HepG2 (cell line): ENCODE data around the gene DMPK. TPM values are rescaled to one million over a fixed set of nuclear protein-coding genes. Genes with fewer than 3 reads are reported as not detected.

Source experiments
- ATRX ChIP-seq: sonication (generic); formaldehyde crosslinking; IDR thresholded peaks from 2 replicates; pipeline ENCODE4 v1.4.0; 2020; ENCODE audit warnings: missing genetic modification reagents, borderline replicate concordance
- DZIP1 ChIP-seq: sonication (generic); formaldehyde crosslinking; IDR thresholded peaks from 2 replicates; pipeline ENCODE4 v1.5.0; 2020; ENCODE audit warnings: mild to moderate bottlenecking, missing genetic modification reagents
- FOXP4 ChIP-seq: sonication (generic); formaldehyde crosslinking; IDR thresholded peaks from 2 replicates; pipeline ENCODE4 v1.4.0; 2020; ENCODE audit warnings: missing genetic modification reagents
- HNRNPUL1 ChIP-seq: fragments of 200-400 bp; formaldehyde crosslinking; IDR thresholded peaks from 2 replicates; pipeline ENCODE4 v1.6.1; 2017; ENCODE audit warnings: low read depth, mild to moderate bottlenecking, low read length, moderate library complexity
- HOXA3 ChIP-seq: sonication (generic); formaldehyde crosslinking; IDR thresholded peaks from 2 replicates; pipeline ENCODE4 v1.5.0; 2020; ENCODE audit warnings: missing genetic modification reagents
- HOXA9 ChIP-seq: sonication (generic); formaldehyde crosslinking; IDR thresholded peaks from 2 replicates; pipeline ENCODE4 v1.8.1; 2022; ENCODE audit warnings: missing genetic modification reagents, mild to moderate bottlenecking, moderate library complexity, borderline replicate concordance
- IKZF1 ChIP-seq: fragments of 450-650 bp; IDR thresholded peaks from 2 replicates; pipeline ENCODE4 v1.7.1; 2016
- JUNB ChIP-seq: sonication (generic); formaldehyde crosslinking; IDR thresholded peaks from 2 replicates; pipeline ENCODE4 v1.8.0; 2022; ENCODE audit warnings: missing genetic modification reagents, mild to moderate bottlenecking, borderline replicate concordance
- MYPOP ChIP-seq: sonication (generic); formaldehyde crosslinking; IDR thresholded peaks from 2 replicates; pipeline ENCODE4 v1.8.1; 2023; ENCODE audit warnings: mild to moderate bottlenecking, moderate library complexity, missing genetic modification reagents
- RERE ChIP-seq: IDR thresholded peaks from 2 replicates; pipeline ENCODE4 v1.6.1; 2016; ENCODE audit warnings: low read depth, missing genetic modification reagents, missing compliant biosample characterization
- ZFP62 ChIP-seq: sonication (generic); formaldehyde crosslinking; IDR thresholded peaks from 2 replicates; pipeline ENCODE4 v1.4.0; 2020; ENCODE audit warnings: missing genetic modification reagents
- ZNF230 ChIP-seq: sonication (generic); formaldehyde crosslinking; IDR thresholded peaks from 2 replicates; pipeline ENCODE4 v1.4.0; 2020; ENCODE audit warnings: mild to moderate bottlenecking, missing genetic modification reagents
- ZNF251 ChIP-seq: sonication (generic); formaldehyde crosslinking; IDR thresholded peaks from 2 replicates; pipeline ENCODE4 v1.9.0; 2021; ENCODE audit warnings: mild to moderate bottlenecking, missing genetic modification reagents
- ZNF256 ChIP-seq: sonication (generic); formaldehyde crosslinking; conservative IDR thresholded peaks from 2 replicates; pipeline ENCODE4 v1.4.0; 2020; ENCODE audit warnings: missing genetic modification reagents
- ZNF33B ChIP-seq: sonication (generic); formaldehyde crosslinking; IDR thresholded peaks from 2 replicates; pipeline ENCODE4 v1.5.1; 2020; ENCODE audit warnings: mild to moderate bottlenecking, missing genetic modification reagents
- ZNF501 ChIP-seq: sonication (generic); formaldehyde crosslinking; IDR thresholded peaks from 2 replicates; pipeline ENCODE4 v1.5.1; 2020; ENCODE audit warnings: mild to moderate bottlenecking, moderate library complexity, missing genetic modification reagents
- ZNF724P ChIP-seq: sonication (generic); formaldehyde crosslinking; IDR thresholded peaks from 2 replicates; pipeline ENCODE4 v1.8.0; 2022; ENCODE audit warnings: missing genetic modification reagents, borderline replicate concordance
- ZNF777 ChIP-seq: sonication (generic); formaldehyde crosslinking; IDR thresholded peaks from 2 replicates; pipeline ENCODE4 v1.4.0; 2020; ENCODE audit warnings: missing genetic modification reagents
- polyA plus RNA-seq, 8 experiments: library from polyadenylated mRNA; depleted of rRNA in 3 of 8; stranded (reverse) in 7 of 8; unstranded in 1 of 8; fragments of >200 nt; fragmentation: Illumina TruSeq in 4 of 8; extraction: Trizol in 4 of 8; gene quantifications; 2 replicates each; pipeline versions ENCODE4 v1.2.1 to v1.2.3, GENCODE V29; 2011 to 2016; ENCODE audit warnings: low read depth in 4 of 8, missing spikeins in 1 of 8, mixed read lengths in 1 of 8; ENCODE audit not compliant: insufficient read depth in 1 of 8
- total RNA-seq, 5 experiments: library from RNA; depleted of rRNA; stranded (reverse); fragments of >200 nt; fragmentation: Illumina TruSeq; extraction: Trizol; gene quantifications; 2 replicates each; pipeline ENCODE4 v1.2.3, GENCODE V29; 2016; ENCODE audit warnings: low read depth in 1 of 5

DMPK gene
- total and polyA plus RNA-seq, 2 of the 13 experiments (the other 11 are each of a cell fraction or from before 2014, with no cell fraction given) = 5.3 to 8.8 TPM

- TF ChIP-seq RERE (CRISPR knock-in tag) (0 out of 2 replicates have a peak, but pooled peaks have one; percentile 3), FOXP4 (CRISPR knock-in tag) (no peak; the same call in 1 of the 2 replicates), ZNF724P (CRISPR knock-in tag) (no peak), MYPOP (CRISPR knock-in tag) (no peak; the same call in 1 of the 2 replicates), HOXA9 (CRISPR knock-in tag) (0 out of 2 replicates have a peak, but pooled peaks have one; percentile 56), ZNF777 (no peak), ZNF251 (CRISPR knock-in tag) (no peak), DZIP1 (no peak), HOXA3 (CRISPR knock-in tag) (no peak; the same call in 1 of the 2 replicates), ZNF230 (CRISPR knock-in tag) (no peak), JUNB (no peak), ZNF256 (CRISPR knock-in tag) (peak; percentile 29), ZNF33B (CRISPR knock-in tag) (peak; percentile 82), HNRNPUL1 (no peak), ZFP62 (CRISPR knock-in tag) (no peak), IKZF1 (no peak), ZNF501 (CRISPR knock-in tag) (peak; percentile 93), ATRX (CRISPR knock-in tag) (no peak)
Measured at GRCh38 chr19:45770192-45771101, 11.8 kb downstream of the DMPK start (continued).
